Left ventricle myocardium inferior (tissue), 1 donor: ENCODE measurements around the gene CDH22. TPM values are rescaled to one million over a fixed set of nuclear protein-coding genes. Genes with fewer than 3 reads are reported as not detected.
A peak's percentile ranks its signal among the peaks of the same experiment; 100 is the strongest.

Source experiments
- DNase-seq: peaks from one replicate; pipeline ENCODE4 v3.0.0-alpha.2; 2020
- H3K27ac ChIP-seq: fragments of 200-600 bp; replicated peaks from 2 replicates; pipeline ENCODE4 v1.8.0; 2021
- H3K27me3 ChIP-seq: fragments of 200-600 bp; 2 replicates; pipeline ENCODE4 v1.8.0; 2021; ENCODE audit warnings: low read depth
- H3K36me3 ChIP-seq: fragments of 200-600 bp; 2 replicates; pipeline ENCODE4 v1.8.0; 2021
- H3K4me1 ChIP-seq: fragments of 200-600 bp; 2 replicates; pipeline ENCODE4 v1.8.0; 2021
- H3K4me3 ChIP-seq: fragments of 200-600 bp; 2 replicates; pipeline ENCODE4 v1.8.0; 2021; ENCODE audit warnings: mild to moderate bottlenecking, moderate library complexity
- H3K9me3 ChIP-seq: fragments of 200-600 bp; replicated peaks from 2 replicates; pipeline ENCODE4 v1.8.0; 2021
- CTCF ChIP-seq: fragments of 200-600 bp; IDR thresholded peaks from 2 replicates; pipeline ENCODE4 v1.8.0; 2021; ENCODE audit warnings: antibody characterized with exemption, mild to moderate bottlenecking, borderline replicate concordance
- intact Hi-C: fragments of 100-400 bp; cut with micrococcal nuclease; formaldehyde crosslinking; loops from one replicate; pipeline ENCODE4 v1.11.0; 2022
- total RNA-seq: library from RNA; stranded (reverse); fragmentation: NEBNext Ultra II Directional; extraction: Animal tissue kit (Norgen Biotek cat#: 25700); gene quantifications from one replicate; pipeline ENCODE4 v1.2.1, GENCODE V29; 2021
- donor health status: DM: no; HTN: yes; CAD: no; lungs with severe emphysema.

Gene CDH22
- total RNA-seq, 1 donor from 2014 or later = 2.3 TPM

GRCh38 chr20:46346770-46347169, 38.5 kb upstream of the CDH22 start:
- TF ChIP-seq CTCF = no peak
- Histone ChIP-seq H3K27ac (no peak overlapping the region), H3K27me3 (peaks cover 18% of the 10 kb centered on the region), H3K4me3 (no peak overlapping the region), H3K36me3 (peaks cover 22% of the 10 kb centered on the region), H3K4me1 (peaks cover 25% of the 10 kb centered on the region), H3K9me3 (no peaks in the 10 kb centered on the region)
- DNase-seq = no peak
- intact Hi-C loops = loop anchor here (5.0 to 10.0 kb wide), 2 partner anchors 212 to 324 kb away; no protein-coding TSS in a partner anchor

GRCh38 chr20:46344488-46345162, 36.3 kb upstream of the CDH22 start:
- H3K9me3 ChIP-seq = no peaks in the 10 kb centered on the region
- no peak for TF ChIP-seq CTCF
- H3K27me3 ChIP-seq = peaks cover 40% of the 10 kb centered on the region
- H3K4me3 ChIP-seq = no peak overlapping the region
- H3K27ac ChIP-seq = no peak overlapping the region
- no peak for DNase-seq
- intact Hi-C loops = loop anchor here (5.0 to 10.0 kb wide), 2 partner anchors 210 to 322 kb away; no protein-coding TSS in a partner anchor
- H3K36me3 ChIP-seq = peaks cover under 1% of the 10 kb centered on the region
- H3K4me1 ChIP-seq = peaks cover 25% of the 10 kb centered on the region

- intact Hi-C loops = loop anchor here (10.0 kb wide), 1 partner anchor 209 kb away; no protein-coding TSS in a partner anchor
- Histone ChIP-seq H3K4me1 (peaks cover 23% of the 10 kb centered on the region), H3K9me3 (no peaks in the 10 kb centered on the region), H3K27ac (no peak overlapping the region), H3K27me3 (peaks cover 46% of the 10 kb centered on the region), H3K36me3 (no peaks in the 10 kb centered on the region), H3K4me3 (no peak overlapping the region)
- TF ChIP-seq CTCF = no peak
- DNase-seq = no peak
Observed at GRCh38 chr20:46343975-46344357, 35.7 kb upstream of the CDH22 start.

GRCh38 chr20:46343348-46343974, 35.2 kb upstream of the CDH22 start:
- DNase-seq = no peak
- Histone ChIP-seq H3K27ac (no peak overlapping the region), H3K4me1 (peaks cover 18% of the 10 kb centered on the region), H3K4me3 (peak overlapping the region; percentile 36), H3K9me3 (no peaks in the 10 kb centered on the region), H3K27me3 (peaks cover 51% of the 10 kb centered on the region), H3K36me3 (no peaks in the 10 kb centered on the region)
- no peak for TF ChIP-seq CTCF
- intact Hi-C loops = loop anchor here (10.0 kb wide), 1 partner anchor 209 kb away; no protein-coding TSS in a partner anchor

GRCh38 chr20:46342451-46343347, 34.4 kb upstream of the CDH22 start:
- Histone ChIP-seq H3K36me3 (no peaks in the 10 kb centered on the region), H3K27ac (no peak overlapping the region), H3K4me1 (peaks cover 13% of the 10 kb centered on the region), H3K4me3 (peak overlapping the region; percentile 36), H3K9me3 (no peaks in the 10 kb centered on the region), H3K27me3 (peaks cover 59% of the 10 kb centered on the region)
- DNase-seq = no peak
- intact Hi-C loops = loop anchor here (10.0 kb wide), 1 partner anchor 208 kb away; no protein-coding TSS in a partner anchor
- TF ChIP-seq CTCF = no peak
